IMR-90 (cell line): ENCODE data around the gene WIPI1. TPM values are rescaled to one million over a fixed set of nuclear protein-coding genes. Genes with fewer than 3 reads are reported as not detected.

ENCODE experiments used
- ATAC-seq: fragments of 200-7000 bp; cut with Tn5 transposase; 2 replicates; pipeline ENCODE4 v1.9.1; 2020; ENCODE audit warnings: low read depth, mild to moderate bottlenecking, moderate library complexity
- BruUV-seq: library from RNA; stranded (reverse); fragments of 400-500 nt; replicated peaks from 2 replicates; lab custom pipeline; 2021; lab: Mats Ljungman, UMichigan
- CTCF ChIA-PET: fragments of 300-600 bp; formaldehyde crosslinking; extraction: SDS; loops from one replicate; lab custom pipeline; 2021; ENCODE audit warnings: antibody characterized with exemption; lab: Yijun Ruan, JAX
- POLR2A ChIA-PET: fragments of 300-600 bp; sonication (Branson Sonifier 250); formaldehyde crosslinking; loops from one replicate; lab custom pipeline; 2022; ENCODE audit warnings: antibody characterized with exemption; ENCODE audit not compliant: unreplicated experiment; lab: Charles Lee
- DNase-seq: peaks from one replicate; pipeline ENCODE4 v3.0.0; 2013
- H2AFZ ChIP-seq: replicated peaks from 2 replicates; pipeline ENCODE3; 2013; ENCODE audit warnings: low read length, mild to moderate bottlenecking; ENCODE audit not compliant: poor library complexity
- H2AK5ac ChIP-seq: 2 replicates; pipeline ENCODE4 v1.6.1; 2013; ENCODE audit warnings: low read depth, low read length, inconsistent platforms
- H2AK9ac ChIP-seq: replicated peaks from 2 replicates; pipeline ENCODE3; 2013; ENCODE audit warnings: mild to moderate bottlenecking, low read depth, low read length, moderate library complexity; ENCODE audit not compliant: poor library complexity
- H2BK120ac ChIP-seq: 2 replicates; pipeline ENCODE4 v1.6.1; 2013; ENCODE audit warnings: low read depth, low read length, inconsistent platforms
- H2BK15ac ChIP-seq: 3 replicates; pipeline ENCODE4 v1.6.1; 2013; ENCODE audit warnings: low read depth, low read length, inconsistent platforms
- H2BK20ac ChIP-seq: 2 replicates; pipeline ENCODE4 v1.6.1; 2013; ENCODE audit warnings: low read depth, mild to moderate bottlenecking, inconsistent platforms, low read length, moderate library complexity
- H2BK5ac ChIP-seq: 2 replicates; pipeline ENCODE4 v1.6.1; 2013; ENCODE audit warnings: mild to moderate bottlenecking, low read depth, low read length, inconsistent platforms; ENCODE audit not compliant: poor library complexity, severe bottlenecking
- H3K14ac ChIP-seq: replicated peaks from 2 replicates; pipeline ENCODE4 v1.6.1; 2013; ENCODE audit warnings: low read depth, low read length, inconsistent platforms
- H3K18ac ChIP-seq: 2 replicates; pipeline ENCODE4 v1.6.1; 2013; ENCODE audit warnings: low read depth, low read length, control low read depth
- H3K23ac ChIP-seq: 2 replicates; pipeline ENCODE4 v1.6.1; 2013; ENCODE audit warnings: low read depth, low read length, inconsistent platforms
- H3K27ac ChIP-seq: 2 replicates; pipeline ENCODE4 v1.5.1; 2013; ENCODE audit warnings: mild to moderate bottlenecking, control low read depth, low read length; ENCODE audit not compliant: insufficient read depth
- H3K27me3 ChIP-seq: 2 replicates; pipeline ENCODE4 v1.6.1; 2013; ENCODE audit warnings: low read length; ENCODE audit not compliant: control insufficient read depth, insufficient read depth
- H3K36me3 ChIP-seq: 2 replicates; pipeline ENCODE4 v1.6.1; 2013; ENCODE audit warnings: low read length, mixed read lengths; ENCODE audit not compliant: control insufficient read depth, insufficient read depth
- H3K4ac ChIP-seq: 2 replicates; pipeline ENCODE4 v1.6.1; 2013; ENCODE audit warnings: low read depth, low read length, inconsistent platforms
- H3K4me1 ChIP-seq: 2 replicates; pipeline ENCODE4 v1.6.1; 2013; ENCODE audit warnings: low read length, mixed read lengths; ENCODE audit not compliant: control insufficient read depth, insufficient read depth
- H3K4me2 ChIP-seq: 2 replicates; pipeline ENCODE4 v1.6.1; 2013; ENCODE audit warnings: low read depth, mild to moderate bottlenecking, control low read depth, low read length, moderate library complexity
- H3K4me3 ChIP-seq: 2 replicates; pipeline ENCODE4 v1.5.1; 2013; ENCODE audit warnings: low read depth, mild to moderate bottlenecking, control low read depth, low read length, moderate library complexity; ENCODE audit not compliant: insufficient read depth
- H3K56ac ChIP-seq: 2 replicates; pipeline ENCODE4 v1.6.1; 2013; ENCODE audit warnings: low read length, inconsistent platforms; ENCODE audit not compliant: insufficient read depth; ENCODE audit errors: extremely low read depth
- H3K79me1 ChIP-seq, 2 experiments: 2 replicates each; pipeline ENCODE4 v1.6.1; 2013; ENCODE audit warnings: low read length in 2 of 2, inconsistent platforms in 1 of 2, low read depth in 1 of 2
- H3K9ac ChIP-seq: 2 replicates; pipeline ENCODE4 v1.6.1; 2013; ENCODE audit warnings: low read depth, low read length, control low read depth
- H3K9me1 ChIP-seq: 2 replicates; pipeline ENCODE4 v1.6.1; 2013; ENCODE audit warnings: low read length, inconsistent platforms; ENCODE audit not compliant: insufficient read depth
- H3K9me3 ChIP-seq: 2 replicates; pipeline ENCODE4 v1.6.1; 2013; ENCODE audit warnings: low read length; ENCODE audit not compliant: control insufficient read depth, insufficient read depth
- H4K20me1 ChIP-seq: 2 replicates; pipeline ENCODE4 v1.6.1; 2013; ENCODE audit warnings: low read length, inconsistent platforms; ENCODE audit not compliant: insufficient read depth
- H4K5ac ChIP-seq: 2 replicates; pipeline ENCODE4 v1.6.1; 2013; ENCODE audit warnings: mild to moderate bottlenecking, low read depth, low read length, control low read depth
- H4K8ac ChIP-seq, 2 experiments: 2 replicates each; pipeline ENCODE4 v1.6.1; 2013; ENCODE audit warnings: low read depth in 2 of 2, low read length in 2 of 2, control low read depth in 1 of 2, inconsistent platforms in 1 of 2
- H4K91ac ChIP-seq: 2 replicates; pipeline ENCODE4 v1.6.1; 2013; ENCODE audit warnings: low read depth, low read length, inconsistent platforms; ENCODE audit not compliant: insufficient read depth
- CEBPB ChIP-seq: IDR thresholded peaks from 2 replicates; pipeline ENCODE4 v1.6.1; 2012; ENCODE audit warnings: low read depth, low read length, improper control_type of control experiment
- MXI1 ChIP-seq: IDR thresholded peaks from 2 replicates; pipeline ENCODE4 v1.6.1; 2012; ENCODE audit warnings: low read depth, mild to moderate bottlenecking, low read length, moderate library complexity, borderline replicate concordance
- WGBS, 2 experiments: methylation state at CpG; one replicate each; pipeline versions ENCODE4 v1.1.5 to v1.1.7; 2013; ENCODE audit warnings: missing lambda C conversion rate in 2 of 2; ENCODE audit not compliant: insufficient read length in 1 of 2; ENCODE audit errors: extremely low coverage in 2 of 2; 5-methylcytosine and 5-hydroxymethylcytosine counted together
- dilution Hi-C: fragments of 300-500 bp; cut with HindIII; formaldehyde crosslinking; loops from one replicate; pipeline ENCODE4 v1.14.3; 2018; ENCODE audit warnings: low sequenced_read_pairs; ENCODE audit not compliant: unreplicated experiment
- in situ Hi-C: fragments of 300-500 bp; cut with MboI; formaldehyde crosslinking; loops from 3 replicates; pipeline ENCODE4 v1.14.3; 2019; ENCODE audit warnings: low sequenced_read_pairs, inconsistent platforms, mixed read lengths
- intact Hi-C: fragments of 100-400 bp; cut with micrococcal nuclease; formaldehyde crosslinking; loops from 2 replicates; pipeline ENCODE4 v1.10.0; 2022
- polyA plus RNA-seq, 3 experiments: library from polyadenylated mRNA; depleted of rRNA; stranded (reverse); fragments of >200 nt; gene quantifications; 2 replicates each; pipeline ENCODE4 v1.2.3, GENCODE V29; 2012; ENCODE audit warnings: low replicate concordance in 1 of 3
- total RNA-seq: library from RNA; depleted of rRNA; stranded (reverse); fragments of >200 nt; gene quantifications from 2 replicates; pipeline ENCODE4 v1.2.3, GENCODE V29; 2012

WIPI1 gene
- total and polyA plus RNA-seq, 2 of the 4 experiments (the other 2 are of a cell fraction), result 78.6 to 129 TPM

DNA sequence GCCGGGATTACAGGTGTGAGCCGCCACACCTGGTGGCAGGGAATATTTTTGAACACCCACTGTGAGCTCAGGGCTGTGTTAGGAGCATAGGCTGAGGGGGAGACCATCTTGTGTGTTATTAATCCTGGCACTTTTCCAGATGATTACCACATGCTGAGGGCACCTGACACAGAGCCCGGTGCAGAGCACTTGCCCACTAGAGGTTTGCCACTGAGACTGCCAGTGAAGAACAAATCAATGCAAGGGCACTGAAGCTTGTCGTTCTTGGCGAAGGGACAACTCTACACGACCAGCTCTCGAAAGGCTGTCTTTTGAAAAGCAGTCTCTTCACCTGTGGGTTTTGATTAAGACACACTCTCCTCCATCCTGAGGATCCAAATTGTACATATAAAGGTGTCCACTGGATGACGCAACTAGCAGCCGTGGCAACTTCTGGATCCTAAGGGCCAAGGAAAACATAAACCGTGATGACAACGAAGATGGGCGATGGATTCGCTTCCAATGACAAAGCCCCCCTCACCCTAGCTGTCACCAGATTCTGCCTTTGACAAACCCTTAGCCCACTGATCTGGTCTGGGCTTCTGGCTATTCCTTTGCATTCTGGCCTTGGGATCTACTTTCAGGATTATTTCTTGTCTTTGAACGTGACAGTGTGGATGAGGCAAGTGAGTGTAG lies 28.7 kb downstream of the WIPI1 start:
- Histone ChIP-seq H4K5ac (no peak overlapping the region), H3K14ac (no peak overlapping the region), H4K20me1 (no peaks in the 10 kb centered on the region), H3K56ac (no peak overlapping the region), H2AK9ac (no peak overlapping the region), H3K9me1 (no peaks in the 10 kb centered on the region), H3K27me3 (no peaks in the 10 kb centered on the region), H3K23ac (no peak overlapping the region), H2AFZ (no peak overlapping the region), H2BK15ac (no peak overlapping the region), H2BK5ac (no peak overlapping the region), H4K8ac (no peak overlapping the region), H2BK20ac (no peak overlapping the region), H3K36me3 (peaks cover 77% of the 10 kb centered on the region), H4K91ac (no peak overlapping the region), H3K4me2 (no peak overlapping the region), H2AK5ac (no peak overlapping the region), H3K9me3 (no peaks in the 10 kb centered on the region), H3K4ac (no peak overlapping the region), H3K4me3 (no peak overlapping the region), H3K18ac (no peak overlapping the region), H3K9ac (no peak overlapping the region), H3K27ac (no peak overlapping the region), H3K4me1 (no peaks in the 10 kb centered on the region), H2BK120ac (no peak overlapping the region), H3K79me1 (no peaks in the 10 kb centered on the region)
- ATAC-seq (no peak), DNase-seq (no peak)
- 91% methylated on average over 4 of the region's 14 CpGs; no CpG with 5 or more reads in 1 of the 2 experiments for WGBS, 2 experiments
- BruUV-seq, result no TSS peak
- ChIA-PET POLR2A (no interaction called here), CTCF (interaction anchor here (0.6 to 1.2 kb wide), 2 partner anchors 29 to 163 kb away, joined by 3 to 4 read pairs; no protein-coding TSS in a partner anchor)
- dilution Hi-C loops, result no loop called here
- TF ChIP-seq CEBPB (0 out of 2 replicates have a peak, but pooled peaks have one; percentile 13), MXI1 (no peak)
- in situ Hi-C loops, result no loop called here
- intact Hi-C loops, result no loop called here
